Activated CD4-positive, alpha-beta memory T cell treated with anti-CD3 and anti-CD28 coated beads, Interleukin-2, amount 10 ng/mL, durations not matched to agents 7 days and 5 days (primary cell): Measurements from ENCODE around the gene NGRN. TPM values are rescaled to one million over a fixed set of nuclear protein-coding genes. Genes with fewer than 3 reads are reported as not detected.
"Not testable (repeated sequence)": the region's sequence is repeated elsewhere in the genome, so short reads cannot be mapped to it uniquely, and the experiment has no call there.

Experiments used
- CTCF ChIA-PET: fragments of 350-600 bp; sonication (Branson Sonifier 250); formaldehyde crosslinking; loops from one replicate; lab custom pipeline; 2021; ENCODE audit warnings: antibody characterized with exemption, inconsistent platforms; lab: Charles Lee
- POLR2A ChIA-PET: fragments of 350-600 bp; sonication (Branson Sonifier 250); formaldehyde crosslinking; loops from one replicate; lab custom pipeline; 2021; ENCODE audit warnings: antibody characterized with exemption; lab: Charles Lee
- DNase-seq: peaks from one replicate; pipeline ENCODE4 v3.0.0-alpha.2; 2020
- H3K27ac Mint-ChIP-seq: one replicate; pipeline ENCODE4 v1.8.0; 2021; ENCODE audit warnings: mild to moderate bottlenecking, mixed read lengths
- H3K27me3 Mint-ChIP-seq: one replicate; pipeline ENCODE4 v1.8.0; 2021; ENCODE audit warnings: mixed read lengths
- H3K36me3 Mint-ChIP-seq: one replicate; pipeline ENCODE4 v1.8.0; 2021; ENCODE audit warnings: low read depth, mixed read lengths
- H3K4me1 Mint-ChIP-seq: one replicate; pipeline ENCODE4 v1.8.0; 2021; ENCODE audit warnings: mixed read lengths
- H3K4me3 Mint-ChIP-seq: one replicate; pipeline ENCODE4 v1.8.0; 2021; ENCODE audit warnings: mild to moderate bottlenecking, mixed read lengths
- H3K9me3 Mint-ChIP-seq: one replicate; pipeline ENCODE4 v1.8.0; 2021; ENCODE audit warnings: mixed read lengths
- total RNA-seq, 2 experiments: library from RNA; stranded (reverse); gene quantifications; one replicate each; pipeline ENCODE4 v1.2.3, GENCODE V29; 2021

The NGRN gene
- total RNA-seq, 2 experiments from 2014 or later: 27.4 to 28.3 TPM

GRCh38 chr15:90266485-90266884, 1.0 kb downstream of the NGRN start:
- Mint-ChIP-seq H3K4me3 (peak overlapping the region; percentile 87), H3K27ac (peak overlapping the region; percentile 90), H3K36me3 (peaks cover 38% of the 10 kb centered on the region), H3K9me3 (no peaks in the 10 kb centered on the region), H3K4me1 (peaks cover 59% of the 10 kb centered on the region), H3K27me3 (no peaks in the 10 kb centered on the region)
- ChIA-PET POLR2A (interaction anchor here (0.9 to 4.0 kb wide), 15 partner anchors 9 to 688 kb away, joined by 3 to 99 read pairs (median 7); partner anchors contain the start of genes CIB1, GDPGP1, IDH2 and RCCD1), CTCF (interaction anchor here (1.1 kb wide), 2 partner anchors 27 to 33 kb away, joined by 4 to 6 read pairs; partner anchors contain the start of genes CIB1 and GDPGP1)
- DNase-seq: peak; percentile 38

GRCh38 chr15:90268415-90268814, 2.9 kb downstream of the NGRN start:
- H3K27ac Mint-ChIP-seq: no peak overlapping the region
- no peaks in the 10 kb centered on the region for H3K9me3 Mint-ChIP-seq
- POLR2A ChIA-PET: interaction anchor here (0.6 to 4.0 kb wide), 3 partner anchors 36 to 162 kb away, joined by 3 to 99 read pairs (median 4); partner anchors contain the start of genes CIB1 and GDPGP1
- H3K4me3 Mint-ChIP-seq: peak overlapping the region; percentile 23
- no peaks in the 10 kb centered on the region for H3K27me3 Mint-ChIP-seq
- H3K36me3 Mint-ChIP-seq: peaks cover 51% of the 10 kb centered on the region
- CTCF ChIA-PET: interaction anchor here (0.8 to 1.9 kb wide), 5 partner anchors 25 to 125 kb away, joined by 3 to 11 read pairs (median 4); partner anchors contain the start of genes CIB1 and GDPGP1
- DNase-seq: no peak
- H3K4me1 Mint-ChIP-seq: peaks cover 62% of the 10 kb centered on the region

- Mint-ChIP-seq H3K27ac (peak overlapping the region; percentile 32), H3K4me3 (no peak overlapping the region), H3K4me1 (peaks cover 51% of the 10 kb centered on the region), H3K36me3 (peaks cover 61% of the 10 kb centered on the region), H3K27me3 (no peaks in the 10 kb centered on the region), H3K9me3 (no peaks in the 10 kb centered on the region)
- DNase-seq: no peak
- ChIA-PET CTCF (interaction anchor here (0.8 to 1.0 kb wide), 2 partner anchors 22 to 31 kb away, joined by 3 to 7 read pairs; no protein-coding TSS in a partner anchor), POLR2A (interaction anchor here (0.8 to 1.0 kb wide), 2 partner anchors 11 to 661 kb away, joined by 3 read pairs; partner anchors contain the start of gene HDDC3)
These were observed 5.2 kb downstream of the NGRN start for GRCh38 chr15:90270502-90271150.

GRCh38 chr15:90271459-90272166, 6.1 kb downstream of the NGRN start:
- DNase-seq: no peak
- ChIA-PET POLR2A (interaction anchor here (1.0 kb wide), 1 partner anchor 663 kb away, joined by 3 read pairs; the partner anchor contains the start of gene UNC45A), CTCF (interaction anchor here (0.6 kb wide), 1 partner anchor 98 kb away, joined by 3 read pairs; no protein-coding TSS in a partner anchor)
- H3K4me1 Mint-ChIP-seq: peaks cover 49% of the 10 kb centered on the region
- no peaks in the 10 kb centered on the region for H3K27me3 Mint-ChIP-seq
- no peaks in the 10 kb centered on the region for H3K9me3 Mint-ChIP-seq
- no peak overlapping the region for H3K4me3 Mint-ChIP-seq
- H3K36me3 Mint-ChIP-seq: peaks cover 65% of the 10 kb centered on the region
- peak overlapping the region; percentile 37 for H3K27ac Mint-ChIP-seq

- POLR2A ChIA-PET, H3K9me3 Mint-ChIP-seq: not testable (repeated sequence)
- CTCF ChIA-PET: interaction anchor here (0.9 to 1.4 kb wide), 2 partner anchors 15 to 203 kb away, joined by 3 to 9 read pairs; no protein-coding TSS in a partner anchor
These were observed 13.0 kb downstream of the NGRN start for GRCh38 chr15:90278467-90278866.

GRCh38 chr15:90280743-90281142, 15.3 kb downstream of the NGRN start:
- H3K36me3 Mint-ChIP-seq, DNase-seq, H3K27me3 Mint-ChIP-seq, H3K27ac Mint-ChIP-seq, H3K4me3 Mint-ChIP-seq, H3K4me1 Mint-ChIP-seq, H3K9me3 Mint-ChIP-seq: not testable (repeated sequence)
- POLR2A ChIA-PET: interaction anchor here (0.6 kb wide), 1 partner anchor 22 kb away, joined by 4 read pairs; no protein-coding TSS in a partner anchor
- CTCF ChIA-PET: interaction anchor here (1.2 to 1.7 kb wide), 2 partner anchors 15 to 21 kb away, joined by 3 to 4 read pairs; no protein-coding TSS in a partner anchor

More at GRCh38 chr15:90278467-90278866, 13.0 kb downstream of the NGRN start:
- not testable (repeated sequence) for H3K4me3 Mint-ChIP-seq, H3K27me3 Mint-ChIP-seq, H3K27ac Mint-ChIP-seq, H3K4me1 Mint-ChIP-seq, DNase-seq
- peaks cover 17% of the 10 kb centered on the region for H3K36me3 Mint-ChIP-seq

GRCh38 chr15:90281637-90282036, 16.2 kb downstream of the NGRN start:
- H3K27me3 Mint-ChIP-seq, H3K9me3 Mint-ChIP-seq, POLR2A ChIA-PET, H3K4me3 Mint-ChIP-seq, DNase-seq, H3K4me1 Mint-ChIP-seq, H3K27ac Mint-ChIP-seq, H3K36me3 Mint-ChIP-seq: not testable (repeated sequence)
- CTCF ChIA-PET: interaction anchor here (1.1 to 2.6 kb wide), 2 partner anchors 12 to 149 kb away, joined by 3 to 13 read pairs; no protein-coding TSS in a partner anchor

- Mint-ChIP-seq H3K27me3 (no peaks in the 10 kb centered on the region), H3K9me3 (no peaks in the 10 kb centered on the region), H3K27ac (no peak overlapping the region), H3K36me3 (no peaks in the 10 kb centered on the region), H3K4me3 (no peak overlapping the region), H3K4me1 (peaks cover 4% of the 10 kb centered on the region)
- ChIA-PET POLR2A (interaction anchor here (0.8 kb wide), 1 partner anchor 108 kb away, joined by 4 read pairs; no protein-coding TSS in a partner anchor), CTCF (interaction anchor here (0.6 to 1.7 kb wide), 7 partner anchors 11 to 525 kb away, joined by 3 to 12 read pairs (median 3); partner anchors contain the start of gene IDH2)
- peak; percentile 43 for DNase-seq
These were observed 21.2 kb downstream of the NGRN start for GRCh38 chr15:90286678-90287077.

- Mint-ChIP-seq H3K9me3 (no peaks in the 10 kb centered on the region), H3K4me1 (peaks cover 6% of the 10 kb centered on the region), H3K36me3 (no peaks in the 10 kb centered on the region), H3K27ac (no peak overlapping the region), H3K4me3 (no peak overlapping the region), H3K27me3 (no peaks in the 10 kb centered on the region)
- DNase-seq: no peak
- CTCF ChIA-PET: interaction anchor here (0.6 to 1.7 kb wide), 7 partner anchors 11 to 525 kb away, joined by 3 to 12 read pairs (median 3); partner anchors contain the start of gene IDH2
- POLR2A ChIA-PET: interaction anchor here (0.8 kb wide), 1 partner anchor 108 kb away, joined by 4 read pairs; no protein-coding TSS in a partner anchor
These were observed 21.6 kb downstream of the NGRN start for GRCh38 chr15:90287101-90287500.

- Mint-ChIP-seq H3K9me3 (no peaks in the 10 kb centered on the region), H3K36me3 (no peaks in the 10 kb centered on the region), H3K4me1 (peaks cover 6% of the 10 kb centered on the region), H3K27me3 (no peaks in the 10 kb centered on the region), H3K4me3 (no peak overlapping the region), H3K27ac (no peak overlapping the region)
- ChIA-PET POLR2A (interaction anchor here (1.4 kb wide), 1 partner anchor 55 kb away, joined by 3 read pairs; the partner anchor contains the start of gene CIB1), CTCF (interaction anchor here (0.6 to 1.6 kb wide), 4 partner anchors 15 to 145 kb away, joined by 3 to 5 read pairs (median 3); no protein-coding TSS in a partner anchor)
- no peak for DNase-seq
These were observed 22.5 kb downstream of the NGRN start for GRCh38 chr15:90287946-90288345.

- peak; percentile 38 for DNase-seq
- ChIA-PET CTCF (interaction anchor here (1.2 to 4.3 kb wide), 4 partner anchors 11 to 148 kb away, joined by 3 to 49 read pairs (median 7); no protein-coding TSS in a partner anchor), POLR2A (no interaction called here)
- Mint-ChIP-seq H3K36me3 (no peaks in the 10 kb centered on the region), H3K4me3 (no peak overlapping the region), H3K4me1 (peaks cover 19% of the 10 kb centered on the region), H3K27me3 (peaks cover 16% of the 10 kb centered on the region), H3K27ac (no peak overlapping the region), H3K9me3 (no peaks in the 10 kb centered on the region)
These were observed 26.3 kb downstream of the NGRN start for GRCh38 chr15:90291679-90292356.
